HG03469 (cell line): ENCODE measurements around the gene SRMS.

Experiments
- ATAC-seq: cut with Tn5 transposase; IDR thresholded peaks from one replicate; pipeline ENCODE4 v1.9.1; 2021; ENCODE audit warnings: mild to moderate bottlenecking, moderate library complexity, moderate number of reproducible peaks; ENCODE audit not compliant: unreplicated experiment

The SRMS gene

DNA sequence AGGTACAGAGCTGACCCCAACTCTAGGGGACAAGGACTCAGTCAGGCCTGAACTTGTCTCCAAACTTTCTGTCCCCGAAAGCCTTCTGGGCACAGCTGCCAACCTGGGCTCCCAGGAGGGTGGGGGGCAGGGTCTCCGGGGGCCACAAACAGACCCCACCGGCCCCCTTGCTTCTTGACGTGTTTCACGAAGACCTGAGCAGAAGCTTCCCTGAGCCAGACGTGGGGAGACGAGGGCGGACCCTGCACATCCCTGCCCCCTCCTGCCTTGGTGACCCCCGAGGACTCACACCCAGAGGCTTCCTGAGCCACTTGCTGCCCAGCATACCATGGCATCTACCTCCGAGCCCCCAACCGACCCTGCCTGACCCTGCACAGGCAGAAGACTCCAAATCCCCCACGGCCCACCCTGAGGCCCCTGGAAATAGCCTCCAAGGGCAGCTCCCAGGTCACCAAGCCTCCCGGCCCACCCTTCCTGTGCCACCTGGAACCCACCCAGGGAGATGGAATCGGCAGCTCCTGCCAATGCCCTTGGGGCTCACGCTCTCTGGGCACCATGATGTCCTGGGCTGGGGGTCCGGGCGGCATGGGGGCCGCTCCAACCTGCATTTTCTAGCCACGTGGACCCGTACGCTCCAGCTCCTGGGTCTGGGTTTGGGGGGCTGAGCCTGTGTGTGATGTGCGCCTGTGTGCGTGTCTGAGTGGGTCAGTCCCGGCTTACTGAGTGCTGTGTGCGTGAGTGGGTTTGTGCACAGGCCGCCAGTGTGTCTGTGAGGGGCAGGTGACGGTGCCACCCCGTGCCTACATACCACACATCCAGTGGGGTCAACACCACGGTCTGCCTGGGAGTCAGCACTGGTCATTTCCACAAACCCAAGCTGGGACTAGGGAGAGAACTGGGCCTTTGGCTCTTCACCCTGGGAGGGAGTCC lies 7.8 kb downstream of the SRMS start:
- ATAC-seq = no peak

DNA sequence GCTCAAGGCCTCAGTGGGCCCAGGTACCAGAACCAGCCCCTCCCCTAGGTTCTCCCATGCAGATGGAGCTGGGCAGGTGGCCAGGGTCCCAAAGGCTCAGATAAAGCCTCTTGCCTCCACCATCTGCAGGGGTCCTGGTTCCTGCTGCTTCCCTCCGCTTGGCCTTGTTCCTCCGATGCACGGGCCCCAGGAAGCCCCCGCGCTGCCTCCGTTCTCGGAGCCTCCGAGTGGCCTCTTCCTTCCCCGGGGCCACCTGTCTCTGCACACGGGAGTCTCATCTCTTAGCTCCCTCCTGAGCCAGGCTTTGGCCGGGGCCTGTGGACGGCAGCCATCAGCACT lies 8.5 kb downstream of the SRMS start:
- no peak for ATAC-seq

DNA sequence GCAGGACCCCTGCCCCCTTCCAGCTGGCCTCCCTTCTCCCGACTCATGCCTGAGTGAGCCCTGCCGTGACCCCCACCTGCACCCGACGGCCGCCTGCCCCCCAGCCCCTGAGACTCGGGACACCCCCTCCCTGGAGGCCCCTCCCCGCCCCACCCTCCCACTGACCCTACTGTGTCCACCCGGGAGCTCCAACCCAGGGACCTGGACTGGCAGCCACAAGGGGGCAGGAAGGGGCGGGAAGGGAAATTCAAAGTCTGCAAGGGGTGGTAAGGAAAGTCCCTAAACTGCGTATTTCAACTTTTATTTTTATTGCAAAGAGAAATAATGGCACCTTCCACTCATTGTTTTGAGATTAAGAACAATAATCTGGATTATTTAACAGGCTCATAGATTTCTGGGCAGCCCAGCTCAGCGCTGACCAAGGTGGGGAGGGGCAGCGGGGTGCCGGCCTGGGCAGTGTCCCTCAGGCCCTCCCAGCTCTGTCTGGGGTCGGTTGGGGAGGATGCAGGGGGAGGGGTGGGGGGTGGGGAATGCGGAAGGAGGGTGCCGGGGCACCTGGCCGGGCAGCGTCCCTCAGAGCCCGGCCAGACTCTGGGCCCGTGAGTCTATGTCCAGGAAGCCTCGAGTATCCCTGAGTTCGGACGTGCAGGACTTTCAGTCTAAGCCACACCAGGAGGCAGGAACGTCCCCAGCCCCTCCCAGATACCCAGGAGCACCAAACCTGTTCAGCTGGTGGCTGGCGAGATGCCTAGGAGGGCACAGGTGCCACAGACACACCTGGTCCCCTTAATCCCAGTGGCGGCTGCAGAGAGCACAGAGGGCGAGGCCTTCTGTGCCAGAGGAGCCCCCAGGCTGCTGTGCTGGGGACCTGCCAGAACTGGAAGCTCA lies 9.1 kb downstream of the SRMS start:
- ATAC-seq = no peak

DNA sequence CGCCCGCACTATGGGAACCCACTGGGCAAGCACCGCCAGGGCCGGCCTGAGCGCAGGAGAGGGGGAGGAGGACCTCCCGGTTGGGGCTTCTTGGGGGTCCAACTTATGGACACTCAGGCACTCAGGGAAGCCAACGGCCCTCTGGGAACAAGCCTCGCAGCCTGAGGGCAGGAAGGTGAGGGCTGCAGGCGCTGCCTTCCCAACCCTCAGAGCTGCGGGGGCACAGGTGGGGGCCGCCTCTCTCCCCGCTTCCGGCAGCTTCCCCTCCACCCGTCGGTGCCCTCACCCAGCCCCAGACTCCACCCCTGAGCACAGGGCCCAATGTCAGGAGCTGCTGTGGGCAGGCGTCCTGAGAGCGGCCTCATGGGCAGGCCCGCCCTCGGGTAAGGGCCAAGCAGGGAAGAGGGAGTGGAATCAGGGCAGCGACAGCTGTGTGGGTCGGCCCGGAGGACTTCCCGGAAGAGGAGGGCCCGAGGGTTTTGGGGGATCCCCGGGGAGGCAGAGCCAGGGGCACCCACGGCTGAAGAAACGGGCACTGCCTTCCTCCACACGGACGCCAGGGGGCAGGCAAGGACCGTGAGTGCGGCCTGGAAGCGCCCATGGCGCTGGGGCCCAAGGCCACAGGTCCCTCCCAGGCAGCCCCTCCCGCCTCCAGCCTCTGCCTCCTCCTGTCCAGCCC lies 9.9 kb downstream of the SRMS start:
- peak; percentile 55 for ATAC-seq

- ATAC-seq = peak; percentile 5
These were observed 10.5 kb downstream of the SRMS start, which contains the start of gene PTK6 for GRCh38 chr20:63536997-63537524. Gene PTK6, minus strand, starts transcription at chr20:63537376. Its CDS starts 62 bp downstream, at chr20:63537314.

- no peak for ATAC-seq
These were observed 11.1 kb downstream of the SRMS start for GRCh38 chr20:63536241-63536977.

GRCh38 chr20:63534831-63535651 lies 12.5 kb downstream of the SRMS start:
- no peak for ATAC-seq

GRCh38 chr20:63534427-63534830 lies 13.1 kb downstream of the SRMS start:
- ATAC-seq = no peak

GRCh38 chr20:63533871-63534393 lies 13.6 kb downstream of the SRMS start:
- no peak for ATAC-seq

GRCh38 chr20:63533388-63533787 lies 14.2 kb downstream of the SRMS start:
- ATAC-seq = no peak

DNA sequence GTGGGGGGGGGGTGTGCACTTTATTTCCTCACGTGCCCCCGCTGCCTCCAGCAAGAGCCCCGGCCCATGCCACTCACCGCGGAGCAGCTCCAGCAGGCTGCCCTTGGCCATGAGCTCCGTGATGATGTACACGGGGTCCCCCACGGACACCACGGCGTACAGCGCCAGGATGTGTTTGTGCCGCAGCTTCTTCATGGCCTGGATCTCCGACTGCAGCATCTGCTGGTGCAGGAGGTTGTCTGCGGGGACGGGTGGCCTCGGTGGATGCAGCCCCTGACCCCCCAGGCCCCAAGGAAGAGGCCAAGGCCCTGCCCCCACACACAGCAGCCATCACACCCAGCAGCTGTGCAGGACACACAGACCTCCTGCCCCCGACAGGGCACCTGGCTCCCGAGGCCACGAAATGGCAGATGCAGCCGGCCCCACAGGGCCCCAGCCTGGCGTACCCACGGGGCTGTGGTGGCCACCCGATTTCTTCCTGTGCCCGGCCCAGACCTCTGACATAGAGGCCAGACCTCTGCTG lies 15.0 kb downstream of the SRMS start:
- no peak for ATAC-seq

DNA sequence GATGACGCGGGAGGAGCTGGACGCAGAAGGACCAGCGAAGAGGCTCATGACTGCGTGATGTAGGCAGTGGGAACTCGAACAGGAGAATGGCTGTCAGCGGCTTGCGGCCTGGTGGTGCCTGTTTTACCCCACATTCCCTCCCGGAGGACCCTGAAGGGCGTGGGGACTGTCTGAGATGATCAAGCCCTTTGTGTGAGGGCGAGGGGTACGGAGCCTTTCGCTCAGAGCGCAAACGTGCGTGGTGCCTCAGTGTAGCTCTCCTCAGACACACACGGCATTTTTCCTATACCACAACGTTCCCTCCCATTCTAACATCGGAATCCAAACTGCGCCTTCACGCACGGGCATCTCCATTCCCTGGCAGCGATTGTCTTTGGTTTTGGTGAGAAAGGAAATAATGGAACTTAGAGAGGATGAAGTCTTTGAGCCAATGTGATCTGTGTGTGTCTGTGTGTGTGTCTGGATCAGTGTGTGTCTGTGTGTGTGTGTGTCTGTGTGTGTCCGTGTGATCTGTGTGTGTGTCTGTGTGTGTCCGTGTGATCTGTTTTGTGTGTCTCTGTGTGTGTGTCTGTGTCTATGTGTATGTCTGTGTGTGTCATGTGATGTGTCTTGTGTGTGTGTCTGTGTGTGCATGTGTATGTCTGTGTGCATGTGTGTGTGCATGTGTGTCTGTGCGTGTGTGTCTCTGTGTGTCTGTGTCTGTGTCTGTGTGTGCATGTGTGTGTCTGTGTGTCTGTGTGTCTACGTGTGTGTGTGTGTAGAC lies 15.7 kb downstream of the SRMS start:
- ATAC-seq = no peak

- ATAC-seq = no peak
These were observed 16.8 kb downstream of the SRMS start for GRCh38 chr20:63530788-63531160.

DNA sequence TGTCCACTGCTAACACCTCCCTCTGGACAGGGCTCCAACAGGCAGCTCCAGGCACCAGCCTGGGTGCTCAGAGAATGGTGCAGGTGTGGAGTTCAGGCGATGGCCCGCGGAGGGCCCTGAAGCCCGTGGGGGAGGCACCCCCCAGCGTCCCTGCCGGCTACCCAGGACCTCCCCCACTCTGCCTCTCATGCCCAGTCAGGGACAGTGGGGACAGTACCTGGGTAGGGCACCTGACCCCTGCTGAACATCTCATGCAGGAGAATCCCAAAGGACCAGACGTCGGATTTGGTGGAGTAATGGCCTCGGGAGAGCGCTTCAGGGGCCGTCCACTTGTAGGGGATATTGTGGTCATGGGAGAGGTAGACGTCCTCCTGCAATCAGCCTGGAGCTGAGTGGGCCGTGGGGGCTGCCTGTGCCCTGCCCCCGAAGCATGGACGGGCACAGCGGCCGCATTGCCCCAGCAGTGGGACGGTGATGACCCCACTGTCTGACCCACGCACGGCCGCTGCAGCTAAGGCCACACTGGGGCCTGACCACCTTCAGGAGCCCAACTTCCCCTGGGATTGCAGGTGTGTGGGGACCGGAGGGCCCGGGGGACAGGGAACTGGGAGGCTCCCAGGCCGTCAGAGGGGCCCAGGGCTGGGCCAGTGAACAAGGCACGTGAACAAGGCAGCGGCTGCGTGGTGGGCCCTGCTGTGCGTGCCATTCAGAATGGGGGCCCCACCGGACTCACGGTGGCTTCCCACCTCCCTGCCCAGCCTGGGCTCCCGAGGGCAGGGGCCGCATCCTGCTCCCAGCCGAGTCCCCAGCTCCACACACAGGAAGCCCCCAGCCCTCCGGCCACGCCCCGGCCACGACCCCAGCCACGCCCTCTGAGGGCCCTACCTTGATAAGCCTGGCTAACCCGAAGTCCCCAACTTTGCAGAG lies 17.4 kb downstream of the SRMS start:
- ATAC-seq = no peak

DNA sequence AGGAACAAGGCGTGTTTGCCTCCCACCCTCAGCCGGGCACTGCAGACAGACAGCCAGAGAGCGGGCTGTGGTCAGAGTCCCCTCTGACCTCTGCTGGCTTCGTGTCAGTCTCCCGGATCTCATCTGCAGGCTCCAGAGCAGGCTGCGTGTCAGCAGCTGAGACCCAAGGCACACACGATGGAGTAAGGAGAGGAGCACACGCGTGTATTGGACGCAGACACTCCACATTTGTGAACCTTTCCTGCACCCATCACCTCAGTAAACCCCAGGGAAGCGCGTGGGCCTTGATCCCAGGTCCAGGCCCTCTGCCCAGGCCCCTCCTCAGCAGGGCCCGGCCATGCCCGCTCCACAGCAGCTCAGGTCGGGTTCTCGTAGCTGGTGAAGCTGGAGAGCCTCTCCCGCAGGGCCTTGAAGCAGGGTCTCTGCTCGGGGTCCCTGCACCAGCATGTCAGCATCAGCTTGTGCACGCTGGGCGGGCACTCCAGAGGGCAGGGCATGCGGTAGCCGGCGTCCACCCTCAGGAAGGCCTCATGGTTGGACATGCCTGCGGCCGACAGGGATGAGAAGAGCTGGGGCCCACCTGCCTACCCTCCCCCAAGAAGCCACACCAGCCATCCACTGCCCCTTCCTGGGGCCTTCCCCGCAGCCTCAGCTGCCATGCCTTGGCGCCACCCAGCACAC lies 18.2 kb downstream of the SRMS start:
- ATAC-seq = no peak

DNA sequence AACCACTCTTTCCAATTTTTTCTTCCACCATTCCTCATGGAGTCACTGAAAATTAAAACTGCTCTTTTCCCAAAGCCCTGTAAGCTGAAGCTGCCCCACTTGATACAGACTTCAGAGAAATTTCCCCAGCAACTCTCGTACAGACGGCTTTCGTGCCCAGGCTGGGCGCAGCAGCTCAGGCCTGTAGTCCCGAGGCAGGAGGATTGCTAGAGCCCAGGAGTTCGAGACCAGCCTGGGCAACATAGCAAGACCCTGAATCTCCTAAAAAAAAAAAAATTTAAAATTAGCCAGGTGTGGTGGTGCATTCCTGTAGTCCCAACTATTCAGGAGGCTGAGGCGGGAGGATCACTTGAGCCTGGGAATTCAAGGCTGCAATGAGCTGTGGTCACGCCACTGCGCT lies 20.4 kb downstream of the SRMS start:
- ATAC-seq = no peak

DNA sequence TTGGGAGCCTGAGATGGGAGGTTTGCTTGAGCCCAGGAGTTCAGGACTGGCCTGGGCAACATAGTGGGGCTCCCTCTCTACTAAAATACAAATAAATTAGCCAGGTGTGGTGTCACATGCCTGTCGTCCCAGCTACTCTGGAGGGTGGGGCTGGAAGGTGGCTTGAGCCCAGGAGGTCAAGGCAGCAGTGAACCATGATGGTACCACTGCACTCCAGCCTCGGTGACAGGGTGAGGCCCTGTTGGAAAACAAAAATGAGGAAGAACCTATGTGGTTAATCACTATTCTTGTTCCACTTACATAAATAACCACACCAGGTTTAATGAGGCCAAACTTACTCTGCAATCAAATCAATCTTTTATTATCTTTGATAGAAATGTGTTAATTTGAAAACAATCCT lies 21.6 kb downstream of the SRMS start:
- no peak for ATAC-seq
